Mesenchymal stem cell (in vitro differentiated cells and primary cell): ENCODE results near the gene LINC00237.

ENCODE experiments used
- DNase-seq: peaks from one replicate; pipeline ENCODE4 v3.0.0-alpha.2; 2013
- H2AFZ ChIP-seq: one replicate; pipeline ENCODE4 v1.6.1; 2013; ENCODE audit warnings: low read depth, mild to moderate bottlenecking, control low read depth, inconsistent platforms, low read length, moderate library complexity
- H2AK5ac ChIP-seq: 2 replicates; pipeline ENCODE4 v1.6.1; 2013; ENCODE audit warnings: low read length, moderate library complexity, mild to moderate bottlenecking, inconsistent platforms; ENCODE audit not compliant: severe bottlenecking
- H2BK120ac ChIP-seq: one replicate; pipeline ENCODE4 v1.6.1; 2013; ENCODE audit warnings: low read depth, mild to moderate bottlenecking, inconsistent platforms, low read length, moderate library complexity
- H2BK12ac ChIP-seq, 2 experiments: one replicate each; pipeline ENCODE4 v1.6.1; 2013; ENCODE audit warnings: inconsistent platforms in 2 of 2, low read length in 2 of 2, mild to moderate bottlenecking in 2 of 2, moderate library complexity in 2 of 2, control low read depth in 1 of 2
- H2BK15ac ChIP-seq: one replicate; pipeline ENCODE4 v1.6.1; 2013; ENCODE audit warnings: mild to moderate bottlenecking, low read depth, inconsistent platforms; ENCODE audit not compliant: poor library complexity, severe bottlenecking
- H2BK5ac ChIP-seq: 2 replicates; pipeline ENCODE4 v1.6.1; 2013; ENCODE audit warnings: low read depth, mild to moderate bottlenecking, low read length, control low read depth, inconsistent platforms; ENCODE audit not compliant: poor library complexity, severe bottlenecking
- H3K14ac ChIP-seq, 2 experiments: one replicate each; pipeline ENCODE4 v1.6.1; 2013; ENCODE audit warnings: inconsistent platforms in 2 of 2, low read length in 2 of 2, control low read depth in 1 of 2, mild to moderate bottlenecking in 1 of 2, moderate library complexity in 1 of 2
- H3K18ac ChIP-seq, 2 experiments: one replicate each; pipeline ENCODE4 v1.6.1; 2013; ENCODE audit warnings: inconsistent platforms in 2 of 2, low read length in 2 of 2, control low read depth in 1 of 2, low read depth in 1 of 2, mild to moderate bottlenecking in 1 of 2
- H3K23ac ChIP-seq, 2 experiments: one replicate each; pipeline ENCODE4 v1.6.1; 2013; ENCODE audit warnings: inconsistent platforms in 2 of 2, low read length in 2 of 2, mild to moderate bottlenecking in 2 of 2, moderate library complexity in 2 of 2, control low read depth in 1 of 2
- H3K27ac ChIP-seq: 2 replicates; pipeline ENCODE4 v1.5.1; 2013; ENCODE audit warnings: mild to moderate bottlenecking, moderate library complexity, low read length, control low read depth, inconsistent platforms; ENCODE audit not compliant: poor library complexity, severe bottlenecking
- H3K27me3 ChIP-seq, 2 experiments: 2 replicates each; pipeline versions ENCODE4 v1.6.1 to v1.7.0; 2013; ENCODE audit warnings: low read length in 2 of 2, mild to moderate bottlenecking in 2 of 2, moderate library complexity in 2 of 2, control low read depth in 1 of 2, inconsistent platforms in 1 of 2; ENCODE audit not compliant: control insufficient read depth in 1 of 2, insufficient read depth in 1 of 2
- H3K36me3 ChIP-seq, 2 experiments: 2 replicates each; pipeline versions ENCODE4 v1.6.1 to v1.7.0; 2013; ENCODE audit warnings: low read length in 2 of 2, control low read depth in 1 of 2, inconsistent platforms in 1 of 2, low read depth in 1 of 2, mild to moderate bottlenecking in 1 of 2; ENCODE audit not compliant: insufficient read depth in 2 of 2, control insufficient read depth in 1 of 2
- H3K4ac ChIP-seq, 2 experiments: one replicate each; pipeline ENCODE4 v1.6.1; 2013; ENCODE audit warnings: inconsistent platforms in 2 of 2, low read length in 2 of 2, mild to moderate bottlenecking in 2 of 2, moderate library complexity in 2 of 2, control low read depth in 1 of 2, low read depth in 1 of 2
- H3K4me1 ChIP-seq: 2 replicates; pipeline ENCODE4 v1.6.1; 2013; ENCODE audit warnings: low read depth, low read length, control low read depth; ENCODE audit not compliant: control insufficient read depth, insufficient read depth
- H3K4me2 ChIP-seq: 2 replicates; pipeline ENCODE4 v1.6.1; 2013; ENCODE audit warnings: low read length, mild to moderate bottlenecking, inconsistent platforms; ENCODE audit not compliant: poor library complexity, severe bottlenecking
- H3K4me3 ChIP-seq, 2 experiments: 2 replicates each; pipeline versions ENCODE4 v1.5.1 to v1.7.0; 2013; ENCODE audit warnings: low read length in 2 of 2, mild to moderate bottlenecking in 2 of 2, control low read depth in 1 of 2, low read depth in 1 of 2; ENCODE audit not compliant: insufficient read depth in 1 of 2
- H3K79me1 ChIP-seq: replicated peaks from 2 replicates; pipeline ENCODE4 v1.6.1; 2013; ENCODE audit warnings: mild to moderate bottlenecking, control low read depth, low read length, inconsistent platforms; ENCODE audit not compliant: poor library complexity, severe bottlenecking
- H3K9ac ChIP-seq: 2 replicates; pipeline ENCODE4 v1.7.0; 2013; ENCODE audit warnings: mild to moderate bottlenecking, low read length, moderate library complexity
- H3K9me3 ChIP-seq: 2 replicates; pipeline ENCODE4 v1.7.0; 2013; ENCODE audit warnings: mild to moderate bottlenecking, low read length; ENCODE audit not compliant: control insufficient read depth
- H4K8ac ChIP-seq: one replicate; pipeline ENCODE4 v1.6.1; 2013; ENCODE audit warnings: inconsistent platforms, mild to moderate bottlenecking, low read length, moderate library complexity
- H4K91ac ChIP-seq: one replicate; pipeline ENCODE4 v1.6.1; 2013; ENCODE audit warnings: mild to moderate bottlenecking, low read length, inconsistent platforms
- WGBS: methylation state at CpG from one replicate; pipeline ENCODE4 v1.1.7; 2013; ENCODE audit warnings: mixed read lengths; 5-methylcytosine and 5-hydroxymethylcytosine counted together

The LINC00237 gene

GRCh38 chr20:21117521-21117920, 11.4 kb upstream of the LINC00237 start:
- Histone ChIP-seq H2BK15ac (no peak overlapping the region), H3K9me3 (peaks cover 3% of the 10 kb centered on the region), H3K27ac (no peak overlapping the region), H3K4ac (no peak overlapping the region), H3K4me3 (no peak overlapping the region), H3K9ac (no peak overlapping the region), H2BK120ac (no peak overlapping the region), H3K27me3 (peaks cover 24 to 34% of the 10 kb centered on the region in 2 experiments), H4K8ac (no peak overlapping the region), H3K4me1 (no peaks in the 10 kb centered on the region), H3K36me3 (no peaks in the 10 kb centered on the region), H2AFZ (no peak overlapping the region), H3K23ac (no peak overlapping the region), H3K79me1 (no peaks in the 10 kb centered on the region), H3K18ac (no peak overlapping the region), H2BK12ac (no peak overlapping the region), H3K14ac (no peak overlapping the region), H2BK5ac (no peak overlapping the region), H4K91ac (no peak overlapping the region), H3K4me2 (no peak overlapping the region), H2AK5ac (no peak overlapping the region)
- WGBS, result 64% methylated on average over 3 of the region's 4 CpGs
- no peak for DNase-seq

GRCh38 chr20:21114584-21114983, 8.4 kb upstream of the LINC00237 start:
- no peaks in the 10 kb centered on the region for H3K4me1 ChIP-seq
- no peak overlapping the region for H3K23ac ChIP-seq
- H3K18ac ChIP-seq, result no peak overlapping the region
- H3K4me2 ChIP-seq, result no peak overlapping the region
- no peak overlapping the region for H2AFZ ChIP-seq
- H3K9me3 ChIP-seq, result peaks cover 3% of the 10 kb centered on the region
- no peak overlapping the region for H4K91ac ChIP-seq
- no peak overlapping the region for H3K14ac ChIP-seq
- H3K36me3 ChIP-seq, result no peaks in the 10 kb centered on the region
- no peak overlapping the region for H4K8ac ChIP-seq
- WGBS, result 84% methylated on average over 15 of the region's 15 CpGs
- H2BK120ac ChIP-seq, result no peak overlapping the region
- H3K27ac ChIP-seq, result no peak overlapping the region
- no peak overlapping the region for H3K4ac ChIP-seq
- H2AK5ac ChIP-seq, result no peak overlapping the region
- H2BK5ac ChIP-seq, result no peak overlapping the region
- H3K79me1 ChIP-seq, result no peaks in the 10 kb centered on the region
- no peak overlapping the region for H3K9ac ChIP-seq
- H2BK15ac ChIP-seq, result no peak overlapping the region
- no peak for DNase-seq
- peaks cover 28 to 46% of the 10 kb centered on the region in 2 experiments for H3K27me3 ChIP-seq
- H3K4me3 ChIP-seq, result no peak overlapping the region
- H2BK12ac ChIP-seq, result no peak overlapping the region

GRCh38 chr20:21113697-21114096, 7.5 kb upstream of the LINC00237 start:
- H4K91ac ChIP-seq, result no peak overlapping the region
- H2BK12ac ChIP-seq, result no peak overlapping the region
- no peaks in the 10 kb centered on the region for H3K79me1 ChIP-seq
- H3K14ac ChIP-seq, result no peak overlapping the region
- no peak overlapping the region for H3K23ac ChIP-seq
- DNase-seq, result no peak
- no peak overlapping the region for H2BK5ac ChIP-seq
- no peak overlapping the region for H3K4me3 ChIP-seq
- no peak overlapping the region for H3K4me2 ChIP-seq
- no peak overlapping the region for H2BK120ac ChIP-seq
- no peak overlapping the region for H3K4ac ChIP-seq
- H3K27ac ChIP-seq, result no peak overlapping the region
- H3K9ac ChIP-seq, result no peak overlapping the region
- 91% methylated on average over 2 of the region's 4 CpGs for WGBS
- peaks cover 3% of the 10 kb centered on the region for H3K9me3 ChIP-seq
- no peak overlapping the region for H2BK15ac ChIP-seq
- H3K4me1 ChIP-seq, result no peaks in the 10 kb centered on the region
- peaks cover 30 to 49% of the 10 kb centered on the region in 2 experiments for H3K27me3 ChIP-seq
- H2AK5ac ChIP-seq, result no peak overlapping the region
- no peak overlapping the region for H3K18ac ChIP-seq
- H3K36me3 ChIP-seq, result no peaks in the 10 kb centered on the region
- H4K8ac ChIP-seq, result no peak overlapping the region
- no peak overlapping the region for H2AFZ ChIP-seq

GRCh38 chr20:21111416-21111815, 5.3 kb upstream of the LINC00237 start:
- H4K8ac ChIP-seq, result no peak overlapping the region
- no peaks in the 10 kb centered on the region for H3K36me3 ChIP-seq
- no peak for DNase-seq
- no peak overlapping the region for H3K27ac ChIP-seq
- H3K4ac ChIP-seq, result no peak overlapping the region
- no peaks in the 10 kb centered on the region for H3K79me1 ChIP-seq
- H2AK5ac ChIP-seq, result no peak overlapping the region
- H2BK120ac ChIP-seq, result no peak overlapping the region
- H4K91ac ChIP-seq, result no peak overlapping the region
- no peak overlapping the region for H2BK12ac ChIP-seq
- H3K4me1 ChIP-seq, result no peaks in the 10 kb centered on the region
- no peak overlapping the region for H3K18ac ChIP-seq
- peaks cover 3% of the 10 kb centered on the region for H3K9me3 ChIP-seq
- H3K23ac ChIP-seq, result no peak overlapping the region
- no peak overlapping the region for H2BK5ac ChIP-seq
- H3K9ac ChIP-seq, result no peak overlapping the region
- no peak overlapping the region for H3K14ac ChIP-seq
- no peak overlapping the region for H2AFZ ChIP-seq
- no peak overlapping the region for H3K4me2 ChIP-seq
- 60% methylated on average over 1 of the region's 2 CpGs for WGBS
- H3K4me3 ChIP-seq, result no peak overlapping the region
- H2BK15ac ChIP-seq, result no peak overlapping the region
- peaks cover 45 to 58% of the 10 kb centered on the region in 2 experiments for H3K27me3 ChIP-seq
